ENCODE data around the gene CHRNB2.
"Not testable (repeated sequence)": the region's sequence is repeated elsewhere in the genome, so short reads cannot be mapped to it uniquely, and the experiment has no call there.

CHRNB2 gene, protein sequence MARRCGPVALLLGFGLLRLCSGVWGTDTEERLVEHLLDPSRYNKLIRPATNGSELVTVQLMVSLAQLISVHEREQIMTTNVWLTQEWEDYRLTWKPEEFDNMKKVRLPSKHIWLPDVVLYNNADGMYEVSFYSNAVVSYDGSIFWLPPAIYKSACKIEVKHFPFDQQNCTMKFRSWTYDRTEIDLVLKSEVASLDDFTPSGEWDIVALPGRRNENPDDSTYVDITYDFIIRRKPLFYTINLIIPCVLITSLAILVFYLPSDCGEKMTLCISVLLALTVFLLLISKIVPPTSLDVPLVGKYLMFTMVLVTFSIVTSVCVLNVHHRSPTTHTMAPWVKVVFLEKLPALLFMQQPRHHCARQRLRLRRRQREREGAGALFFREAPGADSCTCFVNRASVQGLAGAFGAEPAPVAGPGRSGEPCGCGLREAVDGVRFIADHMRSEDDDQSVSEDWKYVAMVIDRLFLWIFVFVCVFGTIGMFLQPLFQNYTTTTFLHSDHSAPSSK

DNA sequence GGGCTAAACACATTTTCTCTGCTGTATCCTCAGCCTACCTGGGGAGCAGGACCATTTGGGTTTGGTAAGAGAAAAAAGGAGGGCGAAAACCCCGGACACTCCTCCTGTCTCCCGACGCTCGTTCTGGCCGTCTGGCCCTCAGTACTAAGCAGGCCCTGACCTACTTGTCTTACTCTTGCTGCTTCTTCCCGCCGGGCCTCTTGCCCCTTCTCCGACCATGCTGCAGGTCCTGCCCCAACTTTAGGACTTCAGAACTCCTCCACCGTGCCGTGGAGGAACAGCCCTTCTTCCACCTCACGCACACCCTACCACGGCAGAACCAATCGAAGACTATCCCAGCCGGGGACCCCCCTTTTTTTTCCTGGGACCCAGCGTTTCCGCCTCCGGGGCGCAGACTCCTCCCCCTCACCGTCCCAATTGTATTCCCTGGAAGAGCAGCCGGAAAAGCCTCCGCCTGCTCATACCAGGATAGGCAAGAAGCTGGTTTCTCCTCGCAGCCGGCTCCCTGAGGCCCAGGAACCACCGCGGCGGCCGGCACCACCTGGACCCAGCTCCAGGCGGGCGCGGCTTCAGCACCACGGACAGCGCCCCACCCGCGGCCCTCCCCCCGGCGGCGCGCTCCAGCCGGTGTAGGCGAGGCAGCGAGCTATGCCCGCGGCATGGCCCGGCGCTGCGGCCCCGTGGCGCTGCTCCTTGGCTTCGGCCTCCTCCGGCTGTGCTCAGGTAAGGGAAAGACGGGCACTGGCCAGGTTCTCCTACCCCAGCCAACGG lies at the start of gene CHRNB2:
Gene CHRNB2 (plus strand): TSS at position 393 of the 771 bp plus-strand sequence. CDS start 267 bp downstream, at position 660.
- Mint-ChIP-seq H3K4me1 (peaks cover 6% of the 10 kb centered on the region), H3K27me3 (peaks cover 34% of the 10 kb centered on the region), H3K9me3 (no peaks in the 10 kb centered on the region), H3K36me3 (ENCODE audit: low read depth) (no peaks in the 10 kb centered on the region), H3K27ac (no peak within 1 kb of the TSS), H3K4me3 (peak within 1 kb of the TSS; percentile 27)
- ATAC-seq (peak; percentile 91), DNase-seq (peak; percentile 76)

DNA sequence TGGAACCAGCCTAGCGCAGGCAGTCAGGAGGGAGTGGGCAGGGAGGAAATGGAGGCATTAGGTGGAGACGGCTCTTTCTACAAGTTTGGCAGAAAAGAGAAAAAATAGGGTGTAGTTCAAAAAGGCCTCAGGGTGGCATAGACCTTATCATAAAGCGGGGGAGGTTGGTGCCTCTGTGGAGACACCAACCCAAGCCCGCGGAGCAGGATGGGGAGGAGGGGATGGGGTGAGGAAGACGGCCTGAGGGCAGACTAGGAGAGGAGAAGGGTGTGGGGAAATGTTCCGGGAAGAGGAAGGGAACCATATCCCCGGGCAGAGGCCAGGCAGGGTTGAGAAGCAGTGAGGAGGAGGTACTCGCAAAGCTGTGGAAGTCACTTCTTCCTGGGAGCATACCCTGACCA lies 48.0 kb upstream of the CHRNB2 start:
- DNase-seq (no peak), ATAC-seq (no peak)
- Mint-ChIP-seq H3K4me1 (no peaks in the 10 kb centered on the region), H3K27me3 (peaks cover 13% of the 10 kb centered on the region), H3K4me3 (no peak overlapping the region), H3K27ac (no peak overlapping the region), H3K36me3 (ENCODE audit: low read depth) (no peaks in the 10 kb centered on the region), H3K9me3 (no peaks in the 10 kb centered on the region)

DNA sequence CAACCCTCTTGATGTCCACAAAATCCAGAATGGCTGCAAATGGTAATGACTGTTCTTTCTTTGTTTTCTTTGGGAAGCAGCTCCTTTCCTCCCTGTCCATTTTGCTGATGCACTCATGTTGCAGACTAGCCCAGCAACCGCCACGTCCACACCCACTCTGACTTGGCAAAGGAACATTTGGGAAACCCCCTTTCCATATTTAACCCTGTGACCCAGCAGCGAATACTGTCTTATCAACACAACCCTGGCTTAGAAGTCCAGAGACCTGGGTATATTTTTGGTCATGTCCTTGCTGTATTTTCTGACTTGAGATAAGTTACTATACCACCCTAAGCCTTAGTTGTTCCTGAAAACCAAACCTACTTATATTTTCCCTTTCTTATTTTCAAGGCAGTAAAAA lies 47.2 kb upstream of the CHRNB2 start:
- Mint-ChIP-seq H3K9me3 (no peaks in the 10 kb centered on the region), H3K27me3 (peaks cover 14% of the 10 kb centered on the region), H3K36me3 (ENCODE audit: low read depth) (no peaks in the 10 kb centered on the region), H3K4me1 (no peaks in the 10 kb centered on the region), H3K4me3 (no peak overlapping the region), H3K27ac (no peak overlapping the region)
- DNase-seq (no peak), ATAC-seq (no peak)

DNA sequence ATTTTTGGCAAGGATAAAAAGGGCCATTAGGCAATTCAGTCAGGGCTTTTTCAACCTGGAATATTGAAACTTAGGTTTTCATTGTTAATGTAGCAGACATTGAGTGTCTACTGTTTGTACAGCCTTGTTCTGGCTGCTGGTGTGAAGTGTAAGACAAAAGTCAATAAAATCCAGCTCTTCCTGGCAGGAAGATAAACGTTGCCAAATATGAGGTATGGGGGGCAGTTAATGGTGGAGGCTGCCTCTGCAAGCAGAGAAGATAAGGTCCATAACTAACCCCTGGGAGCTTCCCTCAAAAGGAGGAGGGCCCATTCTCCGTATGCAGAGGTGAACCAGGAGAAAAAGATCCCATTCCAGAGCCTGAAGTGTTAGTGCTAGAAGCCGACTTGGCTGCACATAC lies 45.9 kb upstream of the CHRNB2 start:
- ATAC-seq (no peak), DNase-seq (no peak)
- Mint-ChIP-seq H3K4me1 (no peaks in the 10 kb centered on the region), H3K4me3 (no peak overlapping the region), H3K36me3 (ENCODE audit: low read depth) (no peaks in the 10 kb centered on the region), H3K27me3 (peaks cover 12% of the 10 kb centered on the region), H3K27ac (no peak overlapping the region), H3K9me3 (no peaks in the 10 kb centered on the region)

DNA sequence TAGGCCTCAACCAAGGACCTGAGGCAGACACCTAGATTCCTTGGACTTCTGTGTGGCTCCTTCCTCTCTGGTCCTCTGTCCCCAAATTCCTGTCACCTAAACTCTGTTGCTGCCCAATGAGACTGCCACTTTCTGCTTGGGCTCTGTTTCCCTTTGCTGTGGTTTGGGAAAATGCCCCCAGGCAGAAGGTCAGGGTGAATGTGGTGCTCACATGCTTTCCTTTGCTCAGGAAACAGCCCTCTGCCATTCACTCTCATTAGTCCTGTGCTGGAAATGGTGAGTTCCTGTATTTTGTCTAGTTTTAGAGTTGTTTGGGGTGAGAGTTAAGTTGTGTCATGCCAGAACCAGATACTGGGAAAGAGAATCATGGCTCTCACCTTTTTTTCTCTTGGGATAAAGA lies 42.7 kb upstream of the CHRNB2 start:
- DNase-seq, result no peak
- Mint-ChIP-seq H3K27me3 (peaks cover 10% of the 10 kb centered on the region), H3K4me3 (no peak overlapping the region), H3K9me3 (no peaks in the 10 kb centered on the region), H3K36me3 (ENCODE audit: low read depth) (no peaks in the 10 kb centered on the region), H3K27ac (no peak overlapping the region), H3K4me1 (no peaks in the 10 kb centered on the region)
- ATAC-seq, result no peak

DNA sequence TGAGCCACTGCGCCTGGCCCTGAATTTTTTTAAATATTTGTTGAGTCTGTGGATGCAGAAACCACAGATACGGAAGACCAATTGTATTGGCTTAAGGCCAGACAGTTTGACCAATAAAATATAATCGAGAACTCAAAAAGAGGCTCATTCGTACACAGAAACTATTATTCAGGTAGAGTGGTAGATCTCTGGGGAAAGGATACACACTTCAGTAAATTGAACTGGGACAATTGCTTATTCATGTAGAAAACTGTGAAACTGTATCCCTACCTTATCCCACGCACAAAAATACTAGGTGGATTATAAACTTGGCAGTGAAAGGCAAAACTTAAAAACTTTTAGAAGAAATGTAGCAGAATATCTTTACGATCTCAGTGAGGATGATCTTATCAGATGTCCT lies 40.4 kb upstream of the CHRNB2 start:
- Mint-ChIP-seq H3K27me3 (peaks cover 12% of the 10 kb centered on the region), H3K4me1 (no peaks in the 10 kb centered on the region), H3K27ac (no peak overlapping the region), H3K9me3 (no peaks in the 10 kb centered on the region), H3K36me3 (ENCODE audit: low read depth) (no peaks in the 10 kb centered on the region), H3K4me3 (no peak overlapping the region)
- DNase-seq, result no peak
- ATAC-seq, result no peak

DNA sequence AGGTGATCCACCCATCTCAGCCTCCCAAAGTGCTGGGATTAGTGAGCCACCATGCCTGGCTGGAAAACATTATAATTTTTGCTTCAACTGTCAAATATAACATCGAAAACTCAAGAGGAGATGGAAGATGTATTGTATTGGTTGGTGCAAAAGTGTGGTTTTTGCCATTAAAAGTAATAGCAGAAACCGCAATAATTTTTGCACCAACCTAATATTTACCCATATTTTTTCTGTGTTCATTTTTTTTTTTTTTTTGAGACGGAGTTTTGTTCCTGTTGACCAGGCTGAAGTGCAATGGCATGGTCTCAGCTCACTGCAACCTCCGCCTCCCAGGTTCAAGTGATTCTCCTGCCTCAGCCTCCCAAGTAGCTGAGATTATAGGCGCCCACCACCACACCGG lies 38.3 kb upstream of the CHRNB2 start:
- no peaks in the 10 kb centered on the region for H3K9me3 Mint-ChIP-seq
- H3K4me3 Mint-ChIP-seq, result no peak overlapping the region
- no peak overlapping the region for H3K27ac Mint-ChIP-seq
- H3K36me3 Mint-ChIP-seq (ENCODE audit: low read depth), result no peaks in the 10 kb centered on the region
- DNase-seq (no peak), ATAC-seq (no peak)
- H3K27me3 Mint-ChIP-seq, result peaks cover 5% of the 10 kb centered on the region
- H3K4me1 Mint-ChIP-seq, result no peaks in the 10 kb centered on the region

DNA sequence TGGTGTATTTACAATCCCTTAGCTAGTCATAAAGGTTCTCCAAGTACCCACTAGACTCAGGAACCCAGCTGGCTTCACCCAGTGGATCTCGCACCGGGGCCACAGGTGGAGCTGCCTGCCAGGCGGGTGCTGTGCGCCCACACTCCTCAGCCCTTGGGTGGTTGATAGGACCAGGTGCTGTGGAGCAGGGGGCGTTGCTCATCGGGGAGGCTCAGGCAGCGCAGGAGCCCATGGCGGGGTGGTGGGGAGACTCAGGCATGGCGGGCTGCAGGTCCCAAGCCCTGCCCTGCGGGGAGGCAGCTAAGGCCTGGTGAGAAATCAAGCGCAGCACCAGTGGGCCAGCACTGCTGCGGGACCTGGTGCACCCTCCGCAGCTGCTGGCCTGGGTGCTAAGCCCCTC lies 35.6 kb upstream of the CHRNB2 start:
- not testable (repeated sequence) for ATAC-seq; H3K27me3 Mint-ChIP-seq; H3K27ac Mint-ChIP-seq; H3K4me3 Mint-ChIP-seq; DNase-seq; H3K36me3 Mint-ChIP-seq (ENCODE audit: low read depth); H3K4me1 Mint-ChIP-seq; H3K9me3 Mint-ChIP-seq

DNA sequence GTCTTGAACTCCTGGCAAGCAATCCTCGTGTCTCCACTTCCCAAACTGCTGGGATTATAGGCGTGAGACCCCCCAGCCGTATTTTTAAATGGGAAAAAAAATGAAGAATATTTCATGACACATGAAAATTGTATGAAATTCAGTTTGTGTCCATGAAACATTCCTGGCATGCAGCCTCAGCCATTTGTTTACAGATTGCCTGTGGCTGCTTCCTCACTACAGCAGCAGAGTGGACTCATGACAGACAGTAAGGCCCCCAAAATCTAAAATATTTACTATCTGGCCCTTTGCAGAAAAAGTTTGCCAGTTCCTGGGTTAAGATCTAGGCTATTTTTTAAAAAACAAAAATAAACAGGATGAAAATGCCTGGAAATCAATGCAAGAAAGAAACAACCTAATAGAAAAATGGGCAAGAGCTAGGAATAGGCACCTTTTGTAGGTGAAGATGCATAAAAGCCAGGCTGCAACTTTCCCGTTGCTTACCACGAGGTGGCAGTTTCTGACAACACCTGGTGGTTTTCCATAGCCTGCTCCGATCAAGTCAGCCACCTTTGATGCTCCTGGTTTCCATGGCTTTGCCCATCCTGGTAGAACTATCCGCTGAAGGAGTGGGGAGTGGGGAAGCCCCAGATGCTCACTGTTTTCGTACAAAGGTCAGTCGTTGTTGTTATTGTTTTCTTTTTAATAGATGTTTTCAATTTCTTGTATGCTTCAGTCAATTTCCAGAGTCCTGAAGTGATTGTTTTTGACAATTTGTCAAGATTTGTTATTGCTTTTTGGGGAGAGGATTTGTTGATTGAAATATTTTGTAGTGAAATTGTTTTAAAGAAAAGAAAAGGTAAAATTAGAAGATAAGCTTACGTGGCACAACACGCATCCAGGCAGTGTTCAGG lies 33.4 kb upstream of the CHRNB2 start:
- no peaks in the 10 kb centered on the region for H3K9me3 Mint-ChIP-seq
- DNase-seq (no peak), ATAC-seq (no peak)
- no peaks in the 10 kb centered on the region for H3K36me3 Mint-ChIP-seq (ENCODE audit: low read depth)
- H3K27ac Mint-ChIP-seq, result no peak overlapping the region
- H3K4me3 Mint-ChIP-seq, result no peak overlapping the region
- peaks cover 9% of the 10 kb centered on the region for H3K27me3 Mint-ChIP-seq
- no peaks in the 10 kb centered on the region for H3K4me1 Mint-ChIP-seq

DNA sequence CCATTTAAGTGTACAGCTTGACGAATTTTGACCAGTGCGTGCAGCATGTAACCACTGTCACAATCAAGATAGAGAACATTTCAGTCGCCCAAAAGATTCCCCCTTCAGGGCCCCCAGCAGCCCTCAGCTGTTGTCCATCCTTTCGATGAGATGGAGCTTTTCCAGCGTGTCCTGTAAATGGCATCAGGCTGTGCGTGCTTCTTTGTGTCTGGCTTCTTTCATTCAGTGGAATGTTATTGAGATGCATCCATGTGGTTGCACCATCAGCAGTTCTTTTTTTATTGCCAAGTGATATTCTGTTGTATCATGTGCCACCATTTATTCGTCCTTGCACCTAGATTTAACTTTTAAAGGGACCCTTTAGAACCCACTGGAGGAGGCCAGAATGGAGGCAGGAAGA lies 31.0 kb upstream of the CHRNB2 start:
- ATAC-seq (no peak), DNase-seq (no peak)
- H3K9me3 Mint-ChIP-seq, result no peaks in the 10 kb centered on the region
- peaks cover 15% of the 10 kb centered on the region for H3K27me3 Mint-ChIP-seq
- H3K4me3 Mint-ChIP-seq, result no peak overlapping the region
- no peaks in the 10 kb centered on the region for H3K36me3 Mint-ChIP-seq (ENCODE audit: low read depth)
- H3K4me1 Mint-ChIP-seq, result no peaks in the 10 kb centered on the region
- no peak overlapping the region for H3K27ac Mint-ChIP-seq

DNA sequence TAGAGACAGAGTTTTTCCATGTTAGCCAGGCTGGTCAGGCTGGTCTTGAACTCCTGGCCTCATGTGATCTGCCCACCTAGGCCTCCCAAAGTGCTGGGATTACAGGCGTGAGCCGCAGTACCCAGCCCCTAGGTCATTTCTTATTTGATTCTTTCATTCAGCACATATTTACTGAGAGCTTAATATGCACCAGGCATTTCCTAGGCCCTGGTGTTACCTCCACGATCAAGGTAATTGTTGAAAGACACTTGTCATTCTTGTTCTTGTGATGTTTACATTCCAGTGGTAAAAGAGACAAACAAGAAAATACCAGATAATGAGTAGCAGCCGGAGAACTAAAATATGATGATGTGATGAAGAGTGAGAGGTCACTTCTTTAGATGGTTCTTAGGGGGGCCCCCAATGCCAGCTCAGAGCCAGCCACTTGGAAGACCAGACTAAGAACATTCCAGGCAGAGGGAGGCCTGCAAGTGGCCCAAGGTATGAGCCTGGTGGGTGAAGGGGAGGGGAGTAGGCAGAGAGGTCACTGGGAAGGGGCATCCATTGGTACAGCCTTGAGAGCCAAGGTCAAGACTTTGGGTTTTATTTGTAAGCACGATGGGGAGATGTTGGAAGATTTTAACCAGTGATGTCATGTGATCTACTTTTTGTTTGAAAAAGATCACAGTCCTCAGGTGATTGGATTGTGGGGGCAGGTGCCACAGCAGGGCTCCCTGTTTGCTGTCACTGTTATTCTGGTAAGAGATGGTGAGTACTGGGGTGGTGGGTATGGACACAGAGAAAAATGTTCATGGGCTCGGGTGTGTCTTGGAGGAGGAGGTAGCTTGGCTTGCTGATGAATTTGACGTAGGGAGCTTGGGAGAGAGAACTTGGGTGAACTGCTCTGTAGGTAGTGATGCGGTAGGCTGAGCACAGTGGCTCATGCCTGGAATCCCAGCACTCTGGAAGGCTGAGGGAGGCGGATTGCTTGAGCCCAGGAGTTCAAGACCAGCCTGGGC lies 27.8 kb upstream of the CHRNB2 start:
- no peak overlapping the region for H3K4me3 Mint-ChIP-seq
- H3K9me3 Mint-ChIP-seq, result no peaks in the 10 kb centered on the region
- no peak for DNase-seq
- peaks cover 15% of the 10 kb centered on the region for H3K27me3 Mint-ChIP-seq
- H3K4me1 Mint-ChIP-seq, result no peaks in the 10 kb centered on the region
- no peak for ATAC-seq
- no peak overlapping the region for H3K27ac Mint-ChIP-seq
- H3K36me3 Mint-ChIP-seq (ENCODE audit: low read depth), result no peaks in the 10 kb centered on the region

DNA sequence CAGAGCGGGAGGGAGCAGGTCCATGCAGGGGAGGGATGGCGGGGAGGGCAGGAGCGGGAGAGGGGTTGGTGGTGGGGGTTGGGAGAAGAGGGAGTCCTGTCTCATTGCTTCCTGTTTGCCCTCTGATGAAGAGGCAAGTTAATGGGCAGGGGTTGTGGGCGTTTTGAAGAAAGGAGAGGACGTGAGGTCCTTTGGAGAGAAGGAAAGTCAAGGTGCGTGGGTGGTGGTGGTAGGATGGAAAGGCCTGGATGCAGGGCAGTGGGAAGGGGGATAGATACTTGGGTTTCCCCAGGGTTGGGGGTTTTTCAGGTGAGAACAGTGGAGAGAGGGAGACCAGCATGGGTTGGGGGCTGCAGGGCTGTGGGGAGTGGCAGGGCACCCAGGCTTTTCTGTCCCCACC lies 26.3 kb upstream of the CHRNB2 start:
- Mint-ChIP-seq H3K4me3 (no peak overlapping the region), H3K36me3 (ENCODE audit: low read depth) (no peaks in the 10 kb centered on the region), H3K27me3 (peaks cover 13% of the 10 kb centered on the region), H3K27ac (no peak overlapping the region), H3K4me1 (no peaks in the 10 kb centered on the region), H3K9me3 (no peaks in the 10 kb centered on the region)
- DNase-seq (no peak), ATAC-seq (no peak)

DNA sequence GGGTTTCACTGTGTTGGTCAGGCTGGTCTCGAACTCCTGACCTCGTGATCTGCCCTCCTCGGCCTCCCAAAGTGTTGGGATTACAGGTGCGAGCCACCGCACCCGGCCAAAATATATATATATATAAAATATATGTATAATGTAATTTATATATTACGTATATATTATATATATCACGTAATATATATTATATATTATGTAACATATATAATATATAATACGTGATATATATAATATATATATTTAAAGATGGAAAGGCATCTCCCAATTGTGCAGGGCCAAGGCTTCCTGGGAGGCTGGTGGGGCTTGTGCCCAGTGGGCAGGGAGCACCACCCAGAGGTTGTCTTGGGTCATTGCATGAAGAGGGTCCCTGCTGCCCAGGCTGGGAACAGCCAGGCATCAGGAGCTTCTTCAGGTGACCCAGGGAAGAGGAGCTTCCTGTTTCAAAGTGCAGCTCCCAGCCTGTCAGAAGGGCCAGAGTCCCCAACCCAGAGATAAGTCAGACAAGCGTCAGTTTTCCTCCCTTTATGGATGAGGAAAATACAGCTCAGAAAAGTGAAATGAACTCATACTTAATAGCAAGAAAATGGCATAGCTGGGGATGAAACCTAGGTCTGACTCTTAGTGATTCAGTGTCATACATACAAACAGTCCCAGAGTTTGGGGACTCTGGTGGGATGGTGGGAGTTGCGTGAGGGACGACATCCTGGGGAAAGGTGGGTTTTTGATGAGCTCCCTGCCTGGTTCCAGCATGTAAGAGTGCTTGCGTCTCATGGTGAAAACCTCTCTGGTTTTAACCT lies 21.1 kb upstream of the CHRNB2 start:
- Mint-ChIP-seq H3K9me3 (no peaks in the 10 kb centered on the region), H3K27me3 (no peaks in the 10 kb centered on the region), H3K36me3 (ENCODE audit: low read depth) (peaks cover 25% of the 10 kb centered on the region), H3K27ac (no peak overlapping the region), H3K4me1 (peaks cover 9% of the 10 kb centered on the region), H3K4me3 (no peak overlapping the region)
- DNase-seq (peak; percentile 65), ATAC-seq (peak; percentile 88)

All from activated naive CD8-positive, alpha-beta T cell treated with anti-CD3 and anti-CD28 coated beads, Interleukin-2, amount 50 U/mL, for 24 hours (primary cell).